ENCODE results near the gene VMP1.
"Not testable (repeated sequence)": the region's sequence is repeated elsewhere in the genome, so short reads cannot be mapped to it uniquely, and the experiment has no call there.

VMP1 gene

DNA sequence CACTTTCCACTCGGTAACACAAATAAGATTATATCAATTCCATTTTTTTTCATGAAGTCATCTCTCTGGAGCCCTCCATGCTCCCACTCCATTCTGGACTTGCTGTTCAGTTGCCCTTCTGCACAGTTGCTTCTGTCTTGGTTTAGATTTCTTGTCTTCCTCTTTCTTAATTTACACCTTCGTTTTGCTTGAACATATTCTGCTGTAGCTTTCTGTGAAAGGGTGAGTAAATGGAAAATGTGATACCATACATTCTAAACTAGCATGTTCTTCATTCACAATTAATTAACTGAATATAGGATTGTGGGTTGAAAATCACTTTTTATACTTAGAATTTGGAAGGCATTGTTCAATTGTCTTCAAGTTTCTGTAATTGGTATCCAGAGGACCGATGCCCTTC is 69.6 kb downstream of the VMP1 start:
- H3K27ac ChIP-seq (ENCODE audit: low read depth, low read length, severe bottlenecking), result no peak overlapping the region
- no peak overlapping the region for H3K4me3 ChIP-seq (ENCODE audit: extremely low read depth, insufficient read depth, low read length, poor library complexity, severe bottlenecking)
- WGBS, 2 experiments (ENCODE audit: insufficient coverage in 2 of 2), result 91 to 94% methylated on average over 1 of the region's 3 CpGs
- H3K9me3 ChIP-seq (ENCODE audit: control insufficient read depth, low read length), result peaks cover 6% of the 10 kb centered on the region
- peaks cover 40% of the 10 kb centered on the region for H3K36me3 ChIP-seq (ENCODE audit: control insufficient read depth, insufficient read depth, low read length)
- H3K4me1 ChIP-seq (ENCODE audit: control insufficient read depth, insufficient read depth, low read length, poor library complexity, severe bottlenecking), result peaks cover 7% of the 10 kb centered on the region

DNA sequence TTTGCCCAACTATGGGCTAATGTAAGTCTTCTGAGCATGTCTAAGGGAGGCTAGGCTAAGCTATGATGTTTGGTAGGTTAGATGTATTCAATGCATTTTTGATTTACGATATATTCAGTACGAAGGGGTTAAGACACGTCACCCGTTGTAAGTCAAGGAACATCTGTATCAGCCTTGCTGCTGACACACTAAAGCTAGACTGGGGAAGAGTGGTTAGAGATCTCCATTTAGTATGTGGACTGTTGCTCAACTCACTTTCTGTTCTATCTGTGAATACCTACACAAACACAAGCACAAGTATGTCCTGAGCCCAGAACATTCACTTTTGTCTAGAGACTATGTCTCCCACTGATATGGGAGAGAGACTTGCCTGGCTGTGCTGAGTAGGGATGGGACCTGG is 71.5 kb downstream of the VMP1 start:
- Histone ChIP-seq H3K4me3 (ENCODE audit: extremely low read depth, insufficient read depth, low read length, poor library complexity, severe bottlenecking) (no peak overlapping the region), H3K27ac (ENCODE audit: low read depth, low read length, severe bottlenecking) (no peak overlapping the region), H3K9me3 (ENCODE audit: control insufficient read depth, low read length) (peaks cover 6% of the 10 kb centered on the region), H3K36me3 (ENCODE audit: control insufficient read depth, insufficient read depth, low read length) (peaks cover 32% of the 10 kb centered on the region), H3K4me1 (ENCODE audit: control insufficient read depth, insufficient read depth, low read length, poor library complexity, severe bottlenecking) (peaks cover 20% of the 10 kb centered on the region)
- 90 to 94% methylated on average over 3 of the region's 4 CpGs for WGBS, 2 experiments (ENCODE audit: insufficient coverage in 2 of 2)

DNA sequence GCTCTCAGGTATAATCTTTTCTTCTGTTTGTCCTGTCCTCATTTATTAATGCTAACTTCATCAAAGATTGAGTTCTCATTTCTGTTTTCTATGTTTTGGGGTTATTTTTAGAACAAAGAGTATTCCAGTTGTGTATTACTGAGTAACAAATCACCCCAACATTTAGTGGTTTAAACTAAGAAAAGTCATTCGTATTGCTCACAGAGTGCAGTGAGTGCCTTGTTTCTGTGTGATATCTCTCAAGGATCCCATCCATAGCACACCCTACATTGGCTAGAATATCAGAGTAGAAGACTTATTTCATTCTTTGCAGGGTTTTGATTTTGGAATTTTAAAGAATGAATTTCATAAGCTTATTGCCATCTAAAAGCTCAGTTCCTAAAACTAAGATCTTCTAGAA is 72.1 kb downstream of the VMP1 start:
- WGBS, 2 experiments (ENCODE audit: insufficient coverage in 2 of 2), result no CpG with 5 or more reads among the region's 1 CpG
- peaks cover 20% of the 10 kb centered on the region for H3K4me1 ChIP-seq (ENCODE audit: control insufficient read depth, insufficient read depth, low read length, poor library complexity, severe bottlenecking)
- H3K36me3 ChIP-seq (ENCODE audit: control insufficient read depth, insufficient read depth, low read length), result peaks cover 32% of the 10 kb centered on the region
- H3K4me3 ChIP-seq (ENCODE audit: extremely low read depth, insufficient read depth, low read length, poor library complexity, severe bottlenecking), result no peak overlapping the region
- no peak overlapping the region for H3K27ac ChIP-seq (ENCODE audit: low read depth, low read length, severe bottlenecking)
- H3K9me3 ChIP-seq (ENCODE audit: control insufficient read depth, low read length), result peaks cover 6% of the 10 kb centered on the region

DNA sequence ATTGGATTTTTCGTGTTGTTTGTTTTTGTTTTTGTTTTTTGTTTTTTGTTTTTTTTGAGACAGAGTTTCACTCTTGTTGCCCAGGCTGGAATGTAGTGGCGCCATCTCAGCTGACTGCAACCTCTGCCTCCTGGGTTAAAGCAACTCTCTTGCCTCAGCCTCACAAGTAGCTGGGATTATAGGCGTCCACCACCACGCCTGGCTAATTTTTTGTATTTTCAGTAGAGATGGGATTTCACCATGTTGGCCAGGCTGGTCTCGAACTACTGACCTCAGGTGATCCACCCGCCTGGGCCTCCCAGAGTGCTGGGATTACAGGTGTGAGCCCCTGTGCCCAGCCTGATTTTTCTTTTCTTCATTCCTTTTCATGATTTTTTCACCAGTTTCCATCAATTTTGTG is 73.1 kb downstream of the VMP1 start:
- H3K4me3 ChIP-seq (ENCODE audit: extremely low read depth, insufficient read depth, low read length, poor library complexity, severe bottlenecking); H3K27ac ChIP-seq (ENCODE audit: low read depth, low read length, severe bottlenecking); H3K9me3 ChIP-seq (ENCODE audit: control insufficient read depth, low read length): not testable (repeated sequence)
- Histone ChIP-seq H3K36me3 (ENCODE audit: control insufficient read depth, insufficient read depth, low read length) (peaks cover 25% of the 10 kb centered on the region), H3K4me1 (ENCODE audit: control insufficient read depth, insufficient read depth, low read length, poor library complexity, severe bottlenecking) (peaks cover 23% of the 10 kb centered on the region)
- WGBS, 2 experiments (ENCODE audit: insufficient coverage in 2 of 2), result 90 to 92% methylated on average over 2 to 4 of the region's 6 CpGs

DNA sequence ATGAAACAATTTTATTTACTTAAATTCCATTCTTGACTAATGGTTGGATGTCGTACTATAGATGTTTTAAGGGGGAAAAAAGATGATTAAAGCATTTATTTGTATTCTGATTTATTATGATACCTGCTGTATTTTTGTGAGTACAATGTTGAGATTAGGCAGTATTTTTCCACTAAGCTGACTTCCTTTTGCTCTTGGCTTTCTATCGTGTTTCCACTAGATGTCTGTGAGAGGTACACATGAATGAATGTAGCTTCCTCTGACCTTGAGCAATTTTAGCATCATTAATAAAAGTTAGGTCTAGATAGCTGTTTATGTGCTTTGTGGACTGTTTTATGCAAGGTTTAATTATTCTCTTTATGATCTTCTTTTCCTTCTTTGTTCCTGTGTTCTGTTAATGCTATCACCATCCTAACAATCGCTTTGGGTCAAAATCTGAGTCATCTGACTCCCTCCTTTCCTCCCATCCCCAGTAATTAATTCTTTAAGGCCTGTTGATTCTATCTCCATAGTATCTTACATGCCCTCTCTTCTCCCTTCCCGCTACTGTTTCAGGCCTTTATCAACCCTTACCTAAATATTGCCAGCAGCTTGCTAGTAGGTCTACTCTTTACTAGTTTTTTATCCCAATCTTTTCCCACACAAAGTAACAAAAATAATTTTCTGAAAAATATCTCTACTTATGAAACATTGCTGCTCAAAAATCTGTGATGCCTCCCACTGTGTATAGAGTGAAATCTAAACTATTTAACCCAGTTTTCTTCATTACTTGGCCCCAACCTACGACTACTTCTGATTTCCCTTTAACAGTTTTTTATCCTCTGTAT is 76.0 kb downstream of the VMP1 start:
- peaks cover 6% of the 10 kb centered on the region for H3K36me3 ChIP-seq (ENCODE audit: control insufficient read depth, insufficient read depth, low read length)
- peak overlapping the region; percentile 12 for H3K4me3 ChIP-seq (ENCODE audit: extremely low read depth, insufficient read depth, low read length, poor library complexity, severe bottlenecking)
- WGBS, 2 experiments (ENCODE audit: insufficient coverage in 2 of 2), result 28 to 38% methylated on average over 2 of the region's 5 CpGs
- H3K27ac ChIP-seq (ENCODE audit: low read depth, low read length, severe bottlenecking), result peak overlapping the region; percentile 98
- no peaks in the 10 kb centered on the region for H3K9me3 ChIP-seq (ENCODE audit: control insufficient read depth, low read length)
- H3K4me1 ChIP-seq (ENCODE audit: control insufficient read depth, insufficient read depth, low read length, poor library complexity, severe bottlenecking), result peaks cover 44% of the 10 kb centered on the region

DNA sequence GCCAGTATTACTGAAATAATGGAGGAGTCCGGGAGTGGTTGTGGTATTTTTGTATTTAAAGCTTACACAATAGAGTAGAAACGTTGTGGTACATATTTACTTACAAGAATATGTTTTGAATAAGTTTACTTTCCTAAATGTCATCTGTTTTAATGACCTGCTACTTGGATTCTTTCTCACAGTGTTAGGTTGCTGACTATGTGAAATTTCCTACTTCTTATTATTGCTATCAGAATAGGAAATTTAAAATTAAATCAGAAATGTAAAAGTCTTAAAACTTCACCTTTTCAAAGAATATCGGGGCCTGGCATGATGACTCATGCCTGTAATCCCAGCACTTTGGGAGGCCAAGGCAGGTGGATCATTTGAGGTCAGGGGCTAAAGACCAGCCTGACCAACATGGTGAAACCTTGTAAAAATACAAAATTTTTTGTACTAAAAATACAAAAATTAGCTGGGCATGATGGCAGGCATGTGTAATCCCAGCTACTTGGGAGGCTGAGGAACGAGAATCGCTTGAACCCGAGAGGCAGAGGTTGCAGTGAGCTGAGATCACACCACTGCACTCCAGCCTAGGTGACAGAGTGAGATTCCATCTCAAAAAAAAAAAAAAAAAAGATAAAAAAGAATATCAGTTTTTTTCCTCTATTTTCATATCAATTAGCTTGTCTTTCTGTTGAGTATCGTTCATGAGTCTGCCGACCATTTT is 77.8 kb downstream of the VMP1 start:
- Histone ChIP-seq H3K36me3 (ENCODE audit: control insufficient read depth, insufficient read depth, low read length) (peaks cover 9% of the 10 kb centered on the region), H3K27ac (ENCODE audit: low read depth, low read length, severe bottlenecking) (peak overlapping the region; percentile 99), H3K4me3 (ENCODE audit: extremely low read depth, insufficient read depth, low read length, poor library complexity, severe bottlenecking) (no peak overlapping the region), H3K4me1 (ENCODE audit: control insufficient read depth, insufficient read depth, low read length, poor library complexity, severe bottlenecking) (peaks cover 52% of the 10 kb centered on the region), H3K9me3 (ENCODE audit: control insufficient read depth, low read length) (no peaks in the 10 kb centered on the region)
- WGBS, 2 experiments (ENCODE audit: insufficient coverage in 2 of 2), result 73% methylated on average over 3 of the region's 8 CpGs; no CpG with 5 or more reads in 1 of the 2 experiments

DNA sequence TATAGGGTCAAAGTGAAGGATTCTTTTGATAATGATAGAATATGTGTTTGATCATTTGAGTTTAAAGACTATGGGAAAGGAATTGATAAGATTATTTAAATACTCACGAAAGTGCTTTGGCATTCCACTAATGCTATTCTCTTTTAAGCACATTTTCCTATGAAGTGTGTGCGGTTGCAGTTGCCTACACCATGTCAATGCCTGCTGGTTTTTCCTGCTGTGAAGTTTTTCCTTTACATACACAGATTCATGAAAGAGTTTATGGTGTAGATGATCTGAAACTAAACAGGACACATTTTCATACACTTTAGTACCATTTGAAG is 78.7 kb downstream of the VMP1 start:
- no peak overlapping the region for H3K4me3 ChIP-seq (ENCODE audit: extremely low read depth, insufficient read depth, low read length, poor library complexity, severe bottlenecking)

DNA sequence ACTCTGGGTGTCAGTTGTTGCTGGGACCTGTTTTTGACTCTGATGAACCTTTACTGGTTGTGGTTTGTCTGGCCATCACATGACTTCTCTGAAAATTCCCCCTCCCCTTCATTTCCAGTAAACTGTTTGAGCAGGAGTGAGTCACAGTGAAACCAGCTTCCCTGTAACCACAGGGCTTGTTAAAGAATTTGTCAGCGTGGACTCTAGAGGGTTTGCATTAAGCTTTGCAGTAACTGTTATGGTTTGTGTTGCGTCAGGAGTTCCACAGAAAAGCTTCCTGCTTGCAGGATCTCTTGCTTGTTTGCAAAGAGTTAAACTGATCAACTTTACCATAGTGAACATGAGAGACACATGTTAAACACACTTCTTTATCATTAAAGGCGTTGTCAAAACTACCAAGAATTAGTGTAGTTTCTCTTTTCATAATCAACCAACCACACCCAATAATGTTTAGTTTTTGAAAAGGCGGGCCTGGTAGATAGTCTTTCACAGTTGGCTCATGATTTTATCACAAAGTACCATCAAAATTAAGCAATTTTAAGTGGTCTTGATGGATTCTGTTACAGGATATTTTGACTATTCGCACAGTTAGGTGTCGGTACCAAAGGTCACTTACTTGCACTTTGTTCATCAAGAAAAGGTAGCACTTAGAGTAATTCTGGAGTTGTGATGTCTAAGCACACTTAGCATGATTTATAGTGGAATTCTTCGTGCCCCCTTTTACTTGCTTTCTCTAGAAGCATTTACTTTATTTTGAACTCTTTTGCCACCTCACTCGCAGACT is 79.3 kb downstream of the VMP1 start:
- peaks cover 52% of the 10 kb centered on the region for H3K4me1 ChIP-seq (ENCODE audit: control insufficient read depth, insufficient read depth, low read length, poor library complexity, severe bottlenecking)
- 28 to 48% methylated on average over 5 of the region's 8 CpGs for WGBS, 2 experiments (ENCODE audit: insufficient coverage in 2 of 2)
- peak overlapping the region; percentile 99 for H3K27ac ChIP-seq (ENCODE audit: low read depth, low read length, severe bottlenecking)
- H3K9me3 ChIP-seq (ENCODE audit: control insufficient read depth, low read length), result no peaks in the 10 kb centered on the region
- no peak overlapping the region for H3K4me3 ChIP-seq (ENCODE audit: extremely low read depth, insufficient read depth, low read length, poor library complexity, severe bottlenecking)
- peaks cover 7% of the 10 kb centered on the region for H3K36me3 ChIP-seq (ENCODE audit: control insufficient read depth, insufficient read depth, low read length)

More for the DNA sequence above, 78.7 kb downstream of the VMP1 start:
- H3K9me3 ChIP-seq (ENCODE audit: control insufficient read depth, low read length), result no peaks in the 10 kb centered on the region
- no CpG with 5 or more reads among the region's 2 CpGs for WGBS, 2 experiments (ENCODE audit: insufficient coverage in 2 of 2)
- H3K4me1 ChIP-seq (ENCODE audit: control insufficient read depth, insufficient read depth, low read length, poor library complexity, severe bottlenecking), result peaks cover 52% of the 10 kb centered on the region
- H3K36me3 ChIP-seq (ENCODE audit: control insufficient read depth, insufficient read depth, low read length), result peaks cover 8% of the 10 kb centered on the region
- H3K27ac ChIP-seq (ENCODE audit: low read depth, low read length, severe bottlenecking), result peak overlapping the region; percentile 99

DNA sequence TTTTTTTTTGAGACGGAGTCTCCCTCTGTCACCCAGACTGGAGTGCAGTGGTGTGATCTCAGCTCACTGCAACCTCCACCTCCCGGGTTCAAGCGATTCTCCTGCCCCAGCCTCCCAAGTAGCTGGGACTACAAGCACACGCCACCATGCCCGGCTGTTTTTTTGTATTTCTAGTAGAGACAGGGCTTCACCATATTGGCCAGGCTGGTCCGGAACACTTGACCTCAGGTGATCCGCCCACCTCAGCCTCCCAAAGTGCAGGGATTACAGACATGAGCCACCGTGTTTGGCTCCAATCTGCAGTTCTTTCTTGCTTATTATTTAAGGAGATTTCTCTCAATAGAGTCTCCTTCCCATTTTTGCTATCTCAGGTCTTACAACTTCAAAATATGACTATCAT is 82.4 kb downstream of the VMP1 start:
- WGBS, 2 experiments (ENCODE audit: insufficient coverage in 2 of 2), result 93 to 100% methylated on average over 5 to 6 of the region's 8 CpGs
- not testable (repeated sequence) for H3K4me3 ChIP-seq (ENCODE audit: extremely low read depth, insufficient read depth, low read length, poor library complexity, severe bottlenecking); H3K9me3 ChIP-seq (ENCODE audit: control insufficient read depth, low read length); H3K27ac ChIP-seq (ENCODE audit: low read depth, low read length, severe bottlenecking)
- Histone ChIP-seq H3K4me1 (ENCODE audit: control insufficient read depth, insufficient read depth, low read length, poor library complexity, severe bottlenecking) (peaks cover 41% of the 10 kb centered on the region), H3K36me3 (ENCODE audit: control insufficient read depth, insufficient read depth, low read length) (peaks cover 11% of the 10 kb centered on the region)

DNA sequence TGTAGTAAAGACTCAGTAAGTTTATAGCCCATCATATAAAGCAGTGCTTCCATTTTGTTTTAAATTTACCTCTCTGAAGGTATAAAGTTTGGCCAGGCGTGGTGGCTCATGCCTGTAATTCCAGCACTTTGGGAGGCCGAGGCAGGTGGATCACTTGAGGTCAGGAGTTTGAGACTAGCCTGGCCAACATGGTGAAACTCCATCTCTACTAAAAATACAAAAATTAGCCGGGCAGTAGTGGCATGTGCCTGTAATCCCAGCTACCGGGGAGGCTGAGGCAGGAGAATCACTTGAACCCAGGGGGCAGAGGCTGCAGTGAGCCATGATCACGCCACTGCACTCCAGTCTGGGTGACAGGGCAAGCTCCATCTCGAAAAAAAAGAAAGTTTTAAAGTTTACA is 83.0 kb downstream of the VMP1 start:
- not testable (repeated sequence) for H3K27ac ChIP-seq (ENCODE audit: low read depth, low read length, severe bottlenecking); H3K9me3 ChIP-seq (ENCODE audit: control insufficient read depth, low read length); H3K4me3 ChIP-seq (ENCODE audit: extremely low read depth, insufficient read depth, low read length, poor library complexity, severe bottlenecking)
- Histone ChIP-seq H3K36me3 (ENCODE audit: control insufficient read depth, insufficient read depth, low read length) (peaks cover 11% of the 10 kb centered on the region), H3K4me1 (ENCODE audit: control insufficient read depth, insufficient read depth, low read length, poor library complexity, severe bottlenecking) (peaks cover 37% of the 10 kb centered on the region)
- 87 to 95% methylated on average over 3 of the region's 6 CpGs for WGBS, 2 experiments (ENCODE audit: insufficient coverage in 2 of 2)
